ENCODE results near the gene SOX12.

DNA sequence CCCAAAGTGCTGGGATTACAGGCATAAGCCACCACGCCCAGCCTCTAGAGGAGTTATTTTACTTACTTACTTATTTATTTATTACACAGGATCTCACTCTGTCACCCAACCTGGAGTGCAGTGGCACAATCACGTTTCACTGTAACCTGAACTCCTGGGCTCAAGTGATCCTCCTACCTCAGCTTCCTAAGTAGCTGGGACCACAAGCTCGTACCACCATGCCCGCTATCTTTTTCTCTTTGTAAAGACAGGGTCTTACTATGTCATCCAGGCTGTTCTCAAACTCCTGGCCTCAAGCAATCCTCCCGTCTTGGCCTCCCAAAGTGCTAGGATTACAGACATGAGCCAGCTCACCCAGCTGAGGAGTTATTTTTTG, 53.6 kb downstream of the SOX12 start:
- TF ChIP-seq REST (IDR thresholded peaks at IDR 0.05) = no peak
- TF ChIP-seq, protein P1, sequence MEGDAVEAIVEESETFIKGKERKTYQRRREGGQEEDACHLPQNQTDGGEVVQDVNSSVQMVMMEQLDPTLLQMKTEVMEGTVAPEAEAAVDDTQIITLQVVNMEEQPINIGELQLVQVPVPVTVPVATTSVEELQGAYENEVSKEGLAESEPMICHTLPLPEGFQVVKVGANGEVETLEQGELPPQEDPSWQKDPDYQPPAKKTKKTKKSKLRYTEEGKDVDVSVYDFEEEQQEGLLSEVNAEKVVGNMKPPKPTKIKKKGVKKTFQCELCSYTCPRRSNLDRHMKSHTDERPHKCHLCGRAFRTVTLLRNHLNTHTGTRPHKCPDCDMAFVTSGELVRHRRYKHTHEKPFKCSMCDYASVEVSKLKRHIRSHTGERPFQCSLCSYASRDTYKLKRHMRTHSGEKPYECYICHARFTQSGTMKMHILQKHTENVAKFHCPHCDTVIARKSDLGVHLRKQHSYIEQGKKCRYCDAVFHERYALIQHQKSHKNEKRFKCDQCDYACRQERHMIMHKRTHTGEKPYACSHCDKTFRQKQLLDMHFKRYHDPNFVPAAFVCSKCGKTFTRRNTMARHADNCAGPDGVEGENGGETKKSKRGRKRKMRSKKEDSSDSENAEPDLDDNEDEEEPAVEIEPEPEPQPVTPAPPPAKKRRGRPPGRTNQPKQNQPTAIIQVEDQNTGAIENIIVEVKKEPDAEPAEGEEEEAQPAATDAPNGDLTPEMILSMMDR (IDR thresholded peaks at IDR 0.05; ENCODE audit: low read depth, low read length, missing input control) = no peak
- TF ChIP-seq, protein P2, sequence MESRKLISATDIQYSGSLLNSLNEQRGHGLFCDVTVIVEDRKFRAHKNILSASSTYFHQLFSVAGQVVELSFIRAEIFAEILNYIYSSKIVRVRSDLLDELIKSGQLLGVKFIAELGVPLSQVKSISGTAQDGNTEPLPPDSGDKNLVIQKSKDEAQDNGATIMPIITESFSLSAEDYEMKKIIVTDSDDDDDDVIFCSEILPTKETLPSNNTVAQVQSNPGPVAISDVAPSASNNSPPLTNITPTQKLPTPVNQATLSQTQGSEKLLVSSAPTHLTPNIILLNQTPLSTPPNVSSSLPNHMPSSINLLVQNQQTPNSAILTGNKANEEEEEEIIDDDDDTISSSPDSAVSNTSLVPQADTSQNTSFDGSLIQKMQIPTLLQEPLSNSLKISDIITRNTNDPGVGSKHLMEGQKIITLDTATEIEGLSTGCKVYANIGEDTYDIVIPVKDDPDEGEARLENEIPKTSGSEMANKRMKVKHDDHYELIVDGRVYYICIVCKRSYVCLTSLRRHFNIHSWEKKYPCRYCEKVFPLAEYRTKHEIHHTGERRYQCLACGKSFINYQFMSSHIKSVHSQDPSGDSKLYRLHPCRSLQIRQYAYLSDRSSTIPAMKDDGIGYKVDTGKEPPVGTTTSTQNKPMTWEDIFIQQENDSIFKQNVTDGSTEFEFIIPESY (IDR thresholded peaks at IDR 0.05) = no peak
- TF ChIP-seq GABPA (IDR thresholded peaks at IDR 0.05 in 1 of 2, conservative IDR thresholded peaks at IDR 0.05 in 1 of 2) = no peak
- no peak for TF ChIP-seq SP1 (IDR thresholded peaks at IDR 0.05)
- no peak for TF ChIP-seq EGR1 (IDR thresholded peaks at IDR 0.05; ENCODE audit: low read depth in 2 of 2)
- no peak for TF ChIP-seq RXRA (IDR thresholded peaks at IDR 0.05)
- TF ChIP-seq TAF1 (conservative IDR thresholded peaks at IDR 0.05) = no peak
- TF ChIP-seq MAX (IDR thresholded peaks at IDR 0.05) = no peak

All from liver (tissue), 3 donors.